ENCODE measurements around the gene PCNX3.

DNA sequence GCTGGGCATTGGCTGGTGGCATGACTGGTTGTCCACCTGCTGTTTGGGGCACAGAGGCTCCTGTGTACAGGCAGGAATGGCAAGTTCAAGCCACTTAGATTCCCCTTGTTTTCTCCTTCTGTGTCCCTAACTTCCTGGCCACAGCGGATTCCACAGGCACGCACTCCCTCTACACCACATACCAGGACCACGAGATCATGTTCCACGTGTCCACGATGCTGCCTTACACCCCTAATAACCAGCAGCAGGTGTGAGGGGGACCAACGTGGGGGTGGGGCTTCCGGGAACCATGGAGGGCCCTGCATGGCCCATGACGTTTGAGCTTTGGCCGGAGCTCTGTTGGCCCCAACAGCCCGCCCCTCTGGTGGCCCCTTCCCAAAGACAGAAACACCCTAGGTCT, 30.1 kb downstream of the PCNX3 start:
- TF ChIP-seq, protein P1, sequence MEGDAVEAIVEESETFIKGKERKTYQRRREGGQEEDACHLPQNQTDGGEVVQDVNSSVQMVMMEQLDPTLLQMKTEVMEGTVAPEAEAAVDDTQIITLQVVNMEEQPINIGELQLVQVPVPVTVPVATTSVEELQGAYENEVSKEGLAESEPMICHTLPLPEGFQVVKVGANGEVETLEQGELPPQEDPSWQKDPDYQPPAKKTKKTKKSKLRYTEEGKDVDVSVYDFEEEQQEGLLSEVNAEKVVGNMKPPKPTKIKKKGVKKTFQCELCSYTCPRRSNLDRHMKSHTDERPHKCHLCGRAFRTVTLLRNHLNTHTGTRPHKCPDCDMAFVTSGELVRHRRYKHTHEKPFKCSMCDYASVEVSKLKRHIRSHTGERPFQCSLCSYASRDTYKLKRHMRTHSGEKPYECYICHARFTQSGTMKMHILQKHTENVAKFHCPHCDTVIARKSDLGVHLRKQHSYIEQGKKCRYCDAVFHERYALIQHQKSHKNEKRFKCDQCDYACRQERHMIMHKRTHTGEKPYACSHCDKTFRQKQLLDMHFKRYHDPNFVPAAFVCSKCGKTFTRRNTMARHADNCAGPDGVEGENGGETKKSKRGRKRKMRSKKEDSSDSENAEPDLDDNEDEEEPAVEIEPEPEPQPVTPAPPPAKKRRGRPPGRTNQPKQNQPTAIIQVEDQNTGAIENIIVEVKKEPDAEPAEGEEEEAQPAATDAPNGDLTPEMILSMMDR (IDR thresholded peaks at IDR 0.05) = no peak
- TF ChIP-seq POLR2A (IDR thresholded peaks at IDR 0.05) = no peak
